ENCODE measurements around the gene NDST4. TPM values are rescaled to one million over a fixed set of nuclear protein-coding genes. Genes with fewer than 3 reads are reported as not detected.

The NDST4 gene
- total RNA-seq, 1 experiment from 2014 or later = not detected

DNA sequence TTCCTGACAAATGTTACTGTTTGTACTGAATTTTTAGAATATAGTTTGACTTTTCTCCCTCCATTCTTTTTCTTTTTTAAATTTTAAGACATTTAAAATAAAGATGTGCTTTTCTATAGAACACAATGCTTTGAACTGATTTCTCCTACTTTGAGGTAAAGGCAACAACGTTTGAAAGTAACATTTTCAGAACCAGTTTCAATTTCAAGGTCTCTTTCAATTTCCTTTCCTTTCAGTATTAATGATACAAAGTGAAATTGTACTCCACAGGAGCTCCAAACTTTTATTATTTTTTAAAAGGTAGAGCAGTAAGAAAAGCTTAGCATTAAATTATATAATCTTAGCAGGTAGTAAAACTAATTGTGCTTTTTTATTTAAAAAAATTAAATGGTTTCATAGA, 54.9 kb downstream of the NDST4 start:
- Histone ChIP-seq H3K27ac (ENCODE audit: low read depth, low read length) (no peak overlapping the region), H3K9me2 (ENCODE audit: insufficient read depth) (no peaks in the 10 kb centered on the region), H4K20me1 (ENCODE audit: insufficient read depth) (no peaks in the 10 kb centered on the region), H2AFZ (ENCODE audit: low read depth, low read length, poor library complexity, severe bottlenecking) (peak overlapping the region; percentile 38), H3K27me3 (ENCODE audit: insufficient read depth, low read length) (no peaks in the 10 kb centered on the region), H3K79me2 (ENCODE audit: insufficient read depth, low read length) (no peaks in the 10 kb centered on the region), H3K4me3 (replicated peaks in 1 of 2; ENCODE audit: low read depth in 1 of 2, low read length in 2 of 2) (no peak overlapping the region), H3K4me1 (ENCODE audit: control insufficient read depth in 1 of 2, insufficient read depth in 2 of 2, low read length in 2 of 2) (no peaks in the 10 kb centered on the region), H3K9ac (ENCODE audit: low read length) (no peak overlapping the region), H3K4me2 (ENCODE audit: low read length) (no peak overlapping the region), H3K36me3 (ENCODE audit: control insufficient read depth in 1 of 2, insufficient read depth in 2 of 2, low read length in 2 of 2) (no peaks in the 10 kb centered on the region), H3K9me3 (ENCODE audit: control insufficient read depth in 1 of 2, insufficient read depth in 1 of 2, low read depth in 1 of 2, low read length in 2 of 2) (no peaks in the 10 kb centered on the region)
- TF ChIP-seq EZH2phosphoT487 (IDR thresholded peaks at IDR 0.05; ENCODE audit: borderline replicate concordance) (no peak), CEBPB (IDR thresholded peaks at IDR 0.05; ENCODE audit: low read depth) (no peak), ZFX (IDR thresholded peaks at IDR 0.05) (no peak), EZH2 (IDR thresholded peaks at IDR 0.05) (no peak), EGR1 (IDR thresholded peaks at IDR 0.05; ENCODE audit: low read depth) (no peak), POLR2A (IDR thresholded peaks at IDR 0.05; ENCODE audit: borderline replicate concordance, extremely low read depth, insufficient read depth, insufficient read length) (no peak), SRF (IDR thresholded peaks at IDR 0.05; ENCODE audit: low read depth) (no peak), FOSL1 (IDR thresholded peaks at IDR 0.05; ENCODE audit: low read depth) (no peak), ELF1 (IDR thresholded peaks at IDR 0.05; ENCODE audit: borderline replicate concordance, low read depth) (no peak), POLR2AphosphoS5 (IDR thresholded peaks at IDR 0.05; ENCODE audit: low read depth, low read length) (no peak), CBX3 (IDR thresholded peaks at IDR 0.05; ENCODE audit: low read depth) (no peak), SP1 (IDR thresholded peaks at IDR 0.05; ENCODE audit: low read depth) (no peak), SIN3A (IDR thresholded peaks at IDR 0.05; ENCODE audit: low read depth) (no peak), YY1 (IDR thresholded peaks at IDR 0.05; ENCODE audit: extremely low read depth, insufficient replicate concordance, low read depth, low read length) (no peak), JUND (IDR thresholded peaks at IDR 0.05) (no peak)
- TF ChIP-seq, protein P1, sequence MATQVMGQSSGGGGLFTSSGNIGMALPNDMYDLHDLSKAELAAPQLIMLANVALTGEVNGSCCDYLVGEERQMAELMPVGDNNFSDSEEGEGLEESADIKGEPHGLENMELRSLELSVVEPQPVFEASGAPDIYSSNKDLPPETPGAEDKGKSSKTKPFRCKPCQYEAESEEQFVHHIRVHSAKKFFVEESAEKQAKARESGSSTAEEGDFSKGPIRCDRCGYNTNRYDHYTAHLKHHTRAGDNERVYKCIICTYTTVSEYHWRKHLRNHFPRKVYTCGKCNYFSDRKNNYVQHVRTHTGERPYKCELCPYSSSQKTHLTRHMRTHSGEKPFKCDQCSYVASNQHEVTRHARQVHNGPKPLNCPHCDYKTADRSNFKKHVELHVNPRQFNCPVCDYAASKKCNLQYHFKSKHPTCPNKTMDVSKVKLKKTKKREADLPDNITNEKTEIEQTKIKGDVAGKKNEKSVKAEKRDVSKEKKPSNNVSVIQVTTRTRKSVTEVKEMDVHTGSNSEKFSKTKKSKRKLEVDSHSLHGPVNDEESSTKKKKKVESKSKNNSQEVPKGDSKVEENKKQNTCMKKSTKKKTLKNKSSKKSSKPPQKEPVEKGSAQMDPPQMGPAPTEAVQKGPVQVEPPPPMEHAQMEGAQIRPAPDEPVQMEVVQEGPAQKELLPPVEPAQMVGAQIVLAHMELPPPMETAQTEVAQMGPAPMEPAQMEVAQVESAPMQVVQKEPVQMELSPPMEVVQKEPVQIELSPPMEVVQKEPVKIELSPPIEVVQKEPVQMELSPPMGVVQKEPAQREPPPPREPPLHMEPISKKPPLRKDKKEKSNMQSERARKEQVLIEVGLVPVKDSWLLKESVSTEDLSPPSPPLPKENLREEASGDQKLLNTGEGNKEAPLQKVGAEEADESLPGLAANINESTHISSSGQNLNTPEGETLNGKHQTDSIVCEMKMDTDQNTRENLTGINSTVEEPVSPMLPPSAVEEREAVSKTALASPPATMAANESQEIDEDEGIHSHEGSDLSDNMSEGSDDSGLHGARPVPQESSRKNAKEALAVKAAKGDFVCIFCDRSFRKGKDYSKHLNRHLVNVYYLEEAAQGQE (IDR thresholded peaks at IDR 0.05; ENCODE audit: low read depth) = no peak
- TF ChIP-seq, protein P2, sequence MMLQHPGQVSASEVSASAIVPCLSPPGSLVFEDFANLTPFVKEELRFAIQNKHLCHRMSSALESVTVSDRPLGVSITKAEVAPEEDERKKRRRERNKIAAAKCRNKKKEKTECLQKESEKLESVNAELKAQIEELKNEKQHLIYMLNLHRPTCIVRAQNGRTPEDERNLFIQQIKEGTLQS (IDR thresholded peaks at IDR 0.05) = no peak
- TF ChIP-seq, protein P3, sequence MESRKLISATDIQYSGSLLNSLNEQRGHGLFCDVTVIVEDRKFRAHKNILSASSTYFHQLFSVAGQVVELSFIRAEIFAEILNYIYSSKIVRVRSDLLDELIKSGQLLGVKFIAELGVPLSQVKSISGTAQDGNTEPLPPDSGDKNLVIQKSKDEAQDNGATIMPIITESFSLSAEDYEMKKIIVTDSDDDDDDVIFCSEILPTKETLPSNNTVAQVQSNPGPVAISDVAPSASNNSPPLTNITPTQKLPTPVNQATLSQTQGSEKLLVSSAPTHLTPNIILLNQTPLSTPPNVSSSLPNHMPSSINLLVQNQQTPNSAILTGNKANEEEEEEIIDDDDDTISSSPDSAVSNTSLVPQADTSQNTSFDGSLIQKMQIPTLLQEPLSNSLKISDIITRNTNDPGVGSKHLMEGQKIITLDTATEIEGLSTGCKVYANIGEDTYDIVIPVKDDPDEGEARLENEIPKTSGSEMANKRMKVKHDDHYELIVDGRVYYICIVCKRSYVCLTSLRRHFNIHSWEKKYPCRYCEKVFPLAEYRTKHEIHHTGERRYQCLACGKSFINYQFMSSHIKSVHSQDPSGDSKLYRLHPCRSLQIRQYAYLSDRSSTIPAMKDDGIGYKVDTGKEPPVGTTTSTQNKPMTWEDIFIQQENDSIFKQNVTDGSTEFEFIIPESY (IDR thresholded peaks at IDR 0.05; ENCODE audit: extremely low read depth, insufficient replicate concordance, low read length) = no peak
- TF ChIP-seq, protein P4, sequence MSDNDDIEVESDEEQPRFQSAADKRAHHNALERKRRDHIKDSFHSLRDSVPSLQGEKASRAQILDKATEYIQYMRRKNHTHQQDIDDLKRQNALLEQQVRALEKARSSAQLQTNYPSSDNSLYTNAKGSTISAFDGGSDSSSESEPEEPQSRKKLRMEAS (IDR thresholded peaks at IDR 0.05) = no peak
- RAD21 ChIA-PET (ENCODE audit: low non-redundant PET in 1 of 2, low total read pairs in 2 of 2, uncharacterized antibody in 2 of 2, unreplicated experiment in 2 of 2) = no interaction called here
- intact Hi-C loops (cut with micrococcal nuclease) = no loop called here
- POLR2A ChIA-PET = no interaction called here
- no peak for DNase-seq (ENCODE audit: low read depth, low spot score)
- no TSS peak for BruUV-seq (replicated peaks)
- CTCF ChIA-PET = no interaction called here
- no peak for ATAC-seq

Measured in HCT116 (cell line).